Measurements from ENCODE around the gene GNG8. TPM values are rescaled to one million over a fixed set of nuclear protein-coding genes. Genes with fewer than 3 reads are reported as not detected.

Gene GNG8
- polyA plus RNA-seq, 3 donors: 3.2 to 6.9 (median 3.4) TPM

DNA sequence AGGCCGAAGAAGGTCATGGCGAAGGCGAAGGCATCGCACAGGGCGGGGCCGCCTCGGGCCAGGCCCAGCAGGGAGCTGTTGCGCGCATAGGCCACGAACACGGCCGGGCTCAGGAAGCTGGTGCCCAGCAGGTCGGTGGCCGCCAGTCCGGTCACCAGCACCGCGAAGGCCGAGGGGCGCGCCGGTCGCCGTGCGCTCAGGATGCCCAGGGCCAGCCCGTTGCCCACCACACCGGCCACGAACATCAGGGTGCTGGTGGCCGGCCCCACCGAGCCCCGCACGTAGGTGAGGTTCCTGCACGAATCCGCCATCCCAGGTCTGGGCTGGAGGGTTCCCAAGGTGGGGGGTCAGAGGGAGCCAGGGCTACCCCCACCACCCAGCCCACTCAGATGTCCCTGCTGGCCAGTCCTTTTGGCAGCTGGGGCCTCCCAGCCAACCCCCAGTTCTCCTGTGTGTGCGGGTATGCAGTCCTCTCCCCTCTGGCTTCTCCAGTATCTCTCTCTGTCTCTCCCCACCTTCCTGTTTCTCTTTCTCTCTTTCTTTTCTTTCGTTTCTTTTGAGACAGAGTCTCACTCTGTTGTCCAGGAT lies 12.0 kb downstream of the GNG8 start:
- DNase-seq (ENCODE audit: extremely low read depth in 1 of 11, low read depth in 9 of 11, low spot score in 4 of 11): no peak

DNA sequence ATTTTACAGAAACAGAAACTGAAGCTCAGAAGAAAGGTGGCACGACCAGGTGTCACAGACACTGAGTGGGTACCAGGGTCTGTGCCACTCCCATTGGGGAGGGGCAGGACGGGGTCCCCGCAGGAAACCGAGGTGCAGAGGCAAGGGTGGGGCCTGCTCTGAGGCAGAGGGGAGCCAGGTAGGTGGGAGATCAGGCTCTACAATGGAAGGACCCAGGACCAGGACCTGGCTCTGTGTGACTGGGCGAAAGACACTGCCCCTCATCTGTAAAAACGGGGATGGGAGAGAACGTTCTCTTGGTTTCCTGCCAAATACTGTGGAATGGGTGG lies 13.9 kb downstream of the GNG8 start:
- DNase-seq (ENCODE audit: extremely low read depth in 1 of 11, low read depth in 9 of 11, low spot score in 4 of 11): no peak

DNA sequence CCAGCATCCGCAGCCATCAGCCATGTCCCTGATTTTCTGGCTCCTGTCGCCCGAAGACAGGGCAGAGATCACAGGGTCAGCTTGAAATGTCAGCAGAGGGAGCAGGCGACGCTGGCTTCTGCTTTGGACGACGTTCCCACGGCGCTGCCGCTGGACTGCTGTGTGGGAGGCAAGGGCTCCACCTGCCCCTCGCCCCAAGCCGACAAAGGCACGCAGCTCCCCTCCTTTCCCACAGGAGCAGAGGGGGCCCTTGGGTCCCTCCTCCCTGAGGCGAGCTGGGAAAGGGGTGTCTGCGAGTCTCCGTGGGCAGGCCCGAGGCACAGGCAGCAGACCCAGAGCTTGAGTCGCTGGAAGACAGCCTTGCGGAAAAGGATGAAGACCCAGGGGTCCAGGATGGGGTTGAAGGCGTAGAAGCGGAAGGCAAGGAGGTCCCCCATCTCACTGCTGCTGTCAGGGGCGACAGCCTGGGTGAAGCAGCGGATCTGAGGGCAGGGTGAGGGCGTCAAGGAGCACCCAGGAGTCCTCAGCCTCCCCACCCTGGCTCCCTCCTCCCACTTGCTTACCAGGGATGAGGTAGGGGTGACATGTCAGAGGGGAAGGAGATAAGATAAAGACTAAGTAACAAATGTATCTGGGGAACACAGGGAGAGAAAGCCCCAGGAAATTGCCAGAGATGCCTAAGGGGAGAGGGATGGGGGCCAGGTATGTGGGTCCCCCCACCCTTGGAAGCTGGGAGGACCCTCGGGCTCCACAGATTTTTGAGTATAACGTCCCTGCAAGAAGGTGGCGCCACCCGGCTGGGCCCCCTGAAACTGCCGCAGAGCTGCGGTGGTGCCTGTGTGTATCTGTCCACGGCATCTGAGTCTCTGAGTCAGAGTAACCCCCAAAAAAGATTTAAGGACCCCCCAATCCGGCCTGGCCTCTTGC lies 14.5 kb downstream of the GNG8 start:
- no peak for DNase-seq (ENCODE audit: extremely low read depth in 1 of 11, low read depth in 9 of 11, low spot score in 4 of 11)

- DNase-seq (ENCODE audit: extremely low read depth in 1 of 11, low read depth in 9 of 11, low spot score in 4 of 11): no peak
Measured at GRCh38 chr19:46620716-46621115, 15.3 kb downstream of the GNG8 start.

DNA sequence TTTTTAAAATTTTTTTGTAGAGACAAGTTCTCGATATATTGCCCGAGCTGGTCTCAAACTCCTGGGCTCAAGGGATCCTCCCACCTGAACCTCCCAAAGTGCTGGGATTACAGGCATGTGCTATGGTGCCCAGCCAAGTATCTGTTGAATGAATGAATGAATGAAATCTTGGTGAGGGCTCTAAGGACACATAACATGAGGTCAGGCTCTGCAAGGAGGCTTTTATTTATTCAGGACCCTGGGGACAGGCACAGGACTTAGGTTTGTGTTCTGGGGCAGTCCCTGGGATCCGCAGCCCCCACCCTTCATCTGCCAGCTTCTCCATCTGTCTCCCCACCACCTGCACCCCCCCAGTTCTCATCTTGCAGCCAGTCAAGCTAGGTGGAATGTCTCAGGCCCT lies 15.7 kb downstream of the GNG8 start:
- no peak for DNase-seq (ENCODE audit: extremely low read depth in 1 of 11, low read depth in 9 of 11, low spot score in 4 of 11)

GRCh38 chr19:46618670-46619231 lies 17.3 kb downstream of the GNG8 start:
- DNase-seq (ENCODE audit: extremely low read depth in 1 of 11, low read depth in 9 of 11, low spot score in 4 of 11): no peak

- DNase-seq (ENCODE audit: extremely low read depth in 1 of 11, low read depth in 9 of 11, low spot score in 4 of 11): no peak
Measured at GRCh38 chr19:46617601-46618000, 18.4 kb downstream of the GNG8 start.

DNA sequence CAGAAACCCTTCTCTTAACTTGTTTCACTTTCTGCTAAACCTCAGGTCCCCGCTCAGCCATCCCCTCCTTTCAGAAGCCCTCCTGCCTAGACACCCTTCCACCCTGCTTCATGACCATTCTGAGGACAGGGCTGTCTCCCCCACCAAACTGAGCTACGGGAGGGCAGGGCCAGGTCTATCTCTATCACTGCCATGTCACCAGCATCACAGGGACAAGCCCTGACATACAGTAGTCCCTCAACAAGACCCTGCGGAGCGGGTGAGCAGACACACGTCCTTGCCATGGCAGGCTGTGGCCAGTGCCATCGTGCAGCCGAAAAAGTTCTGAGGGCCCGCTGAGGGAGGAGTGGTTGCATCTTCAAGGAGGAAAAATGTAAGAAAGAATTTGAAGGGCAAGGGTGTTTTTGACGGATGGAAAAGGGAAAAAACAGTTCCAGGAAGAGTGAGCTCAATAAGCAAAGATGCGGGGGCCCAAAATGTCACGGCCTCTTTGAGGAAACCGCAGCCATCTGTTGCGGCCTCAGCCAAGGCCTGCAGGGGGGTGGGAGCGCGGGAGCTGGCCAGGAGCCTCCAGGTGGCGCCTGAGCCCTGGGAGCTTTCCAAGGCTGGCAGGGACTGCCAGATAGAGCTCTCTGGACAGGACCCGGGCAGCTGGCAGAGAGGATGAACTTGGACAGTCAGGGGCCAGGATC lies 19.2 kb downstream of the GNG8 start:
- no peak for DNase-seq (ENCODE audit: extremely low read depth in 1 of 11, low read depth in 9 of 11, low spot score in 4 of 11)

DNA sequence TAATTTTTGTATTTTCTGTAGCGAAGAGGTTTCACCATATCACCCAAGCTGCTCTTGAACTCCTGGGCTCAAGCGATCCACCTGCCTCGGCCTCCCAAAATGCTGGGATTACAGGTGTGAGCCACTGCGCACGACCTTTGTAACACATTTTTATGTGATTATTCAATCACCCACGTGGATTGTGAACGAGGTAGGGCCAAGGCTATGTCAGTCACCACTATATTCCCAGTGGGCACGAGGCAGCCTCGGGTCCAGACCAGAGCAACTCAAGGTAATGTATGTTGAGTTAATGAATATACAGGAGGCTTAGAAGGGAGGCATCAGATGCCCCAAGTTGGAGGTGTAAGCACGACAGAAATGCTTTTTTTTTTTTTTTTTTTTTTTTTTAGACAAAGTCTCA lies 20.0 kb downstream of the GNG8 start:
- no peak for DNase-seq (ENCODE audit: extremely low read depth in 1 of 11, low read depth in 9 of 11, low spot score in 4 of 11)

DNA sequence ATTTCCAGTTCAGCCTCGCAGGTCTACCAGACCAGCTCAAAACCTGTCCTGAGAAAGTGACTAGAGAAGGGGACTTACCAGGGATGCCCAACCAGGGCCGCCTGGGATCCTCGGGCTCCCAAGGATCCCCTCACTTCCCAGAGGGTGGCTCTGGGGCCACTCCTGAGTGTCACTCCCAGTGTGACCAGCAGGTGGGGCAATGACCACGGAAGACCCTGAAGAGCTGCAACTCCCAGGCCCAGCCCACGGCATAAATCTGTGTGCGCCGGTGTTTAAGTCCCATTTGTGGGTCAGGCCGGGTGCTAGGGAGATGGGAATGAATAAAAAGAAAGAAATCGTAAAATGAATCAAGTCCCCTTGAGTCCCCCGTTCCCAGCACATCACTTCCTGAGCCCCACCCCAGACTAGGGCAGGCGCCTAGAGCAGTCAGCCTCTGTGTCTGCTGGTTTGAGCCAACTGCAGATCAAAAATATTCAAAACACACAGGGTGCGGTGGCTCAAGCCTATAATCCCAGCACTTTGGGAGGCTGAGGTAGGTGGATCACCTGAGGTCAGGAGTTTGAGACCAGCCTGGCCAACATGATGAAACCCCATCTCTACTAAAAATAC lies 21.8 kb downstream of the GNG8 start:
- DNase-seq (ENCODE audit: extremely low read depth in 1 of 11, low read depth in 9 of 11, low spot score in 4 of 11): peak in 6 of 11 donors; percentile 67 to 76 (median 74)

DNA sequence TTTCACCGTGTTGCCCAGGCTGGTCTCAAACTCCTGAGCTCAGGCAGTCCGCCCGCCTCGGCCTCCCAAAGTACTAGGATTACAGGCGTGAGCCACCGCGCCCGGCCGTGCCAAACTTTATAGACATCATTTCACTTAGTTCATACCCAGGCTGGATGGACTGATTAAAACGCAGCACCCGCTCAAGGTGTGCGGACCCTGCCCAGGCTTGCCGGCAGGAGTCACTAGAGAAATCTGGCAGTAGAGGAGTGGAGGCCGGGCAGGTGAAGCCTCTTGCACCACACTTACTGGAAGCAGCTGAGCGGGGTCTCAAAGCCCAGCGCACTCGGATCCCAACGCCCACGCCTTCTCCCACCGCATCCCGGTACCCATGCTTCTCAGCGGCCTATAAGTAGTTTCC lies 22.5 kb downstream of the GNG8 start:
- no peak for DNase-seq (ENCODE audit: extremely low read depth in 1 of 11, low read depth in 9 of 11, low spot score in 4 of 11)

DNA sequence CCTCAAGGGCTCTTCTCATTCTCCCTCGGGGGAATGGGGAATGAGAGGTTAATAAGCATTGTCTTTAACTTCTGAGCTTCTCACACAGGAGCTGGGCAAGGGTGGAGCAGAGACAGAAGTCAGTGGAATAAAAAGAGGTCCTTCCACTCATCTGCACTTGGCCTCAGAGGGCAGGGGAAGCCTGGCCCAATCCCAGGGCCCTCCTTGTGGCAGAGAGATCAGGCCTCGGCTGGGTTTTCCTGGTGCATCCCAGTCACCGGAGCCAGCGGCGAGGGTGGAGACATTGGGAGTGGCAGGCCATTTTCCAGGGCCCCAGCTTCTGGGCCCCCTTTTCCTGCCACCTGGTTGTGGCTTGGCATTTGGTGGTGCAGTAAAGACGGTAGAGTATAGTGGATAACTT lies 24.2 kb downstream of the GNG8 start:
- DNase-seq (ENCODE audit: extremely low read depth in 1 of 11, low read depth in 9 of 11, low spot score in 4 of 11): no peak

GRCh38 chr19:46610851-46611770 lies 24.9 kb downstream of the GNG8 start:
- DNase-seq (ENCODE audit: extremely low read depth in 1 of 11, low read depth in 9 of 11, low spot score in 4 of 11): no peak

DNA sequence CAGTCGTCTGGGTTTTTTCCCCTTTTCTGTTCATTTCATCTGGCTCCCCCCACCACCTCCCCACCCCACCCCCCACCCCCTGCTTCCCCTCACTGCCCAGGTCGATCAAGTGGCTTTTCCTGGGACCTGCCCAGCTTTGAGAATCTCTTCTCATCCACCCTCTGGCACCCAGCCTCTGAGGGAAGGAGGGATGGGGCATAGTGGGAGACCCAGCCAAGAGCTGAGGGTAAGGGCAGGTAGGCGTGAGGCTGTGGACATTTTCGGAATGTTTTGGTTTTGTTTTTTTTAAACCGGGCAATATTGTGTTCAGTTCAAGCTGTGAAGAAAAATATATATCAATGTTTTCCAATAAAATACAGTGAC lies 25.6 kb downstream of the GNG8 start:
- no peak for DNase-seq (ENCODE audit: extremely low read depth in 1 of 11, low read depth in 9 of 11, low spot score in 4 of 11)

DNA sequence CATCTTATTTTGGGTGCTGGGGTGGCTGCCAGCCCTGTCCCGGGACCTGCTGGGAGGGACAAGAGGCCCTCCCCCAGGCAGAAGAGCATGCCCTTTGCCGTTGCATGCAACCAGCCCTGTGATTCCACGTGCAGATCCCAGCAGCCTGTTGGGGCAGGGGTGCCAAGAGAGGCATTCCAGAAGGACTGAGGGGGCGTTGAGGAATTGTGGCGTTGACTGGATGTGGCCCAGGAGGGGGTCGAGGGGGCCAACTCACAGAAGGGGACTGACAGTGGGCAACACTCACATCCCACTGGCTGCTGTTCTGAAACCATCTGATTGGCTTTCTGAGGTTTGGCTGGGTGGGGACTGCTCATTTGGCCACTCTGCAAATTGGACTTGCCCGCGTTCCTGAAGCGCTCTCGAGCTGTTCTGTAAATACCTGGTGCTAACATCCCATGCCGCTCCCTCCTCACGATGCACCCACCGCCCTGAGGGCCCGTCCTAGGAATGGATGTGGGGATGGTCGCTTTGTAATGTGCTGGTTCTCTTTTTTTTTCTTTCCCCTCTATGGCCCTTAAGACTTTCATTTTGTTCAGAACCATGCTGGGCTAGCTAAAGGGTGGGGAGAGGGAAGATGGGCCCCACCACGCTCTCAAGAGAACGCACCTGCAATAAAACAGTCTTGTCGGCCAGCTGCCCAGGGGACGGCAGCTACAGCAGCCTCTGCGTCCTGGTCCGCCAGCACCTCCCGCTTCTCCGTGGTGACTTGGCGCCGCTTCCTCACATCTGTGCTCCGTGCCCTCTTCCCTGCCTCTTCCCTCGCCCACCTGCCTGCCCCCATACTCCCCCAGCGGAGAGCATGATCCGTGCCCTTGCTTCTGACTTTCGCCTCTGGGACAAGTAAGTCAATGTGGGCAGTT lies 26.2 kb downstream of the GNG8 start:
- DNase-seq (ENCODE audit: extremely low read depth in 1 of 11, low read depth in 9 of 11, low spot score in 4 of 11): no peak

GRCh38 chr19:46608581-46609345 lies 27.2 kb downstream of the GNG8 start:
- no peak for DNase-seq (ENCODE audit: extremely low read depth in 1 of 11, low read depth in 9 of 11, low spot score in 4 of 11)

DNA sequence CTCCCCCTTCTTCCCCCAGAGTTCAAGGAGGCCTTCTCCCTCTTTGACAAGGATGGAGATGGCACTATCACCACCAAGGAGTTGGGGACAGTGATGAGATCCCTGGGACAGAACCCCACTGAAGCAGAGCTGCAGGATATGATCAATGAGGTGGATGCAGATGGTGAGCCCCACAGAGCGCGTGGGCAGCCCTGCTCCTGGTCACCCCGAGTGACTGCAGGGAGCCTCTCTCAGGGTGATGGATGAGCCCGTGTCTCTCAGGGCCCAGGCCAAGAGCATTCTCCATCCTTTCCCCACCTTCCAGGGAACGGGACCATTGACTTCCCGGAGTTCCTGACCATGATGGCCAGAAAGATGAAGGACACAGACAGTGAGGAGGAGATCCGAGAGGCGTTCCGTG lies 27.8 kb downstream of the GNG8 start:
- no peak for DNase-seq (ENCODE audit: extremely low read depth in 1 of 11, low read depth in 9 of 11, low spot score in 4 of 11)

Data from renal cortex interstitium (tissue), 11 donors.